ENCODE measurements around the gene HSCB. TPM values are rescaled to one million over a fixed set of nuclear protein-coding genes. Genes with fewer than 3 reads are reported as not detected.
"Not testable (repeated sequence)": the region's sequence is repeated elsewhere in the genome, so short reads cannot be mapped to it uniquely, and the experiment has no call there.

Gene HSCB
- total and polyA plus RNA-seq, 12 donors = 19.7 to 48.2 (median 28.5) TPM

DNA sequence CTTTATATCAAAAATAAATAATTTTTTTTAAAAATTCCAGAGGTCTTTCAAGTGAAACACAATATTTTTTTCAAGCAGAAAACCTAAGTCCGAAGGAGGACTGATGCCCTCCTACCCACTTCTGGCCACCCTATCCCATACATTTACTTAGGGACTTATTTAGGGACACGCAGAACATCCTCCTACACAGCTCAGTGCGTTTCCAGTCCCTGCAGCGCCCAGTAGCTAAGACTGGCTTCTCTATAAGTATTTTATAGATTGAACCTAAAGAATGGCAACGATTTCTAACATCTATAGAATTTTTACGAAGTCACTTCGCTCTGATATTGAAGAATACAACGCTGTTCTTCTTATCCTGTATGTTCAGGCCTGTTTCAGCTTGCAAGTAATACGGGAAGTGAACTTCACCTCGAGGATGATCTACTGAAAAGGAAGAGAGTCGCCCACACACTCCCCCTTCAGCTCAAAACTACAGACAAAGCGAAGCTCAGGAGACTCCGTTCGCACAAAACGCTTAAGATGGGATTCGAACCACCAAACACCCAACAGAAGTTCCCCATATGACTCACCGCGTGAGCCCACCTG lies 547 bp upstream of the HSCB start:
- Histone ChIP-seq H3K4me1 (replicated peaks in 1 of 2) (peaks cover 4 to 13% of the 10 kb centered on the region in 2 donors), H3K27ac (peak overlapping the region in 1 of 5 donors; percentile 99), H3K9me3 (replicated peaks in 1 of 3) (no peaks in the 10 kb centered on the region), H3K27me3 (no peaks in the 10 kb centered on the region), H3K36me3 (replicated peaks in 1 of 2) (peaks cover 0 to 25% of the 10 kb centered on the region in 2 donors), H3K4me3 (peak overlapping the region in 2 of 4 donors; percentile 82 to 87)
- TF ChIP-seq POLR2A (IDR thresholded peaks at IDR 0.05) = no peak
- TF ChIP-seq, protein P1, sequence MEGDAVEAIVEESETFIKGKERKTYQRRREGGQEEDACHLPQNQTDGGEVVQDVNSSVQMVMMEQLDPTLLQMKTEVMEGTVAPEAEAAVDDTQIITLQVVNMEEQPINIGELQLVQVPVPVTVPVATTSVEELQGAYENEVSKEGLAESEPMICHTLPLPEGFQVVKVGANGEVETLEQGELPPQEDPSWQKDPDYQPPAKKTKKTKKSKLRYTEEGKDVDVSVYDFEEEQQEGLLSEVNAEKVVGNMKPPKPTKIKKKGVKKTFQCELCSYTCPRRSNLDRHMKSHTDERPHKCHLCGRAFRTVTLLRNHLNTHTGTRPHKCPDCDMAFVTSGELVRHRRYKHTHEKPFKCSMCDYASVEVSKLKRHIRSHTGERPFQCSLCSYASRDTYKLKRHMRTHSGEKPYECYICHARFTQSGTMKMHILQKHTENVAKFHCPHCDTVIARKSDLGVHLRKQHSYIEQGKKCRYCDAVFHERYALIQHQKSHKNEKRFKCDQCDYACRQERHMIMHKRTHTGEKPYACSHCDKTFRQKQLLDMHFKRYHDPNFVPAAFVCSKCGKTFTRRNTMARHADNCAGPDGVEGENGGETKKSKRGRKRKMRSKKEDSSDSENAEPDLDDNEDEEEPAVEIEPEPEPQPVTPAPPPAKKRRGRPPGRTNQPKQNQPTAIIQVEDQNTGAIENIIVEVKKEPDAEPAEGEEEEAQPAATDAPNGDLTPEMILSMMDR (IDR thresholded peaks at IDR 0.05) = no peak
- DNase-seq = no peak
- WGBS, 4 donors = 9 to 14% (median 13%) methylated on average over 18 of the region's 18 CpGs
- intact Hi-C loops (cut with DNase I) = no loop called here

DNA sequence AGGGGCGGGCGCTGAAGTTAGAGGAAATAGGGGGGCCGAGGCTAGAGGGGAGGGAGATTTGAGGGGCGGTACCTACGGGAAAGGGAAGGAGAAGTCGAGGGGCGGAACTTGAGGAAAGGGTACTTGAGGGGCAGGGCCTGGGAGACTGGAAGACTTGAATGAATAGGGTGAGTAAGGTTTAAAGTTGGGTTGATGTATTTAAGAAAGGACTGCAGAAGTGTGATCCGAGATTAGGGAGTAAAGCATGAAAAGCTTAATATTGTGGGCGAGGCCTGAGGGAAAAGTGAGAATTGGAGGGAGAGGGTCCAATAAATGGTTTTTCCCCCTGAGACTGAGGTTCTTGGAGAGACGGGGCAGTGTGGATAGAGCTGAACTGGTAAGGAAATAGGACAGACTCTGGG lies 723 bp downstream of the HSCB start:
- no peaks in the 10 kb centered on the region for H3K27me3 ChIP-seq
- no peak for DNase-seq
- H3K27ac ChIP-seq = peak overlapping the region in 4 of 5 donors; percentile 93 to 99 (median 96)
- no peak for TF ChIP-seq POLR2A (IDR thresholded peaks at IDR 0.05)
- TF ChIP-seq, protein P1 (IDR thresholded peaks at IDR 0.05) = no peak
- peaks cover 0 to 38% of the 10 kb centered on the region in 2 donors for H3K36me3 ChIP-seq (replicated peaks in 1 of 2)
- peaks cover 4 to 13% of the 10 kb centered on the region in 2 donors for H3K4me1 ChIP-seq (replicated peaks in 1 of 2)
- H3K4me3 ChIP-seq = peak overlapping the region in 3 of 4 donors; percentile 82 to 99 (median 87)
- intact Hi-C loops (cut with DNase I) = no loop called here
- WGBS, 4 donors = 2 to 4% (median 3%) methylated on average over 10 of the region's 10 CpGs
- no peaks in the 10 kb centered on the region for H3K9me3 ChIP-seq (replicated peaks in 1 of 3)

DNA sequence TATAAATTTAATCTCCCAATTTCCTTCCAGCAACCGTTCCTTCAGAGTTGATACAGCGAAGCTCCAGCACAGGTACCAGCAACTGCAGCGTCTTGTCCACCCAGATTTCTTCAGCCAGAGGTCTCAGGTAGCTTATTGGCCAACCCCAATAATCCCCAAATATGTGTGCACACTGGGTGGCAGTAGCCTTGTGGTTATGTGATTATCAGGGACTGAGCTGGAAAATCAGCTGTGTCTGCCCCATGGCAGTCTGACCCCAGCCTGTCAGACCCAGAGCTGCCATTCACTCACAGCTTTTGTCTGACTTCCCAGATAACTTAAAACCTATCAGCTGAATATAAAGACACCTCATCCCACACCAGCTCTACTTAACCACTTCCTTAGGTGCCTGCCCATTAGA lies 2.0 kb downstream of the HSCB start:
- H3K27me3 ChIP-seq = no peaks in the 10 kb centered on the region
- H3K9me3 ChIP-seq (replicated peaks in 1 of 3) = no peaks in the 10 kb centered on the region
- no peak overlapping the region for H3K4me3 ChIP-seq
- H3K4me1 ChIP-seq (replicated peaks in 1 of 2) = peaks cover 4 to 13% of the 10 kb centered on the region in 2 donors
- intact Hi-C loops (cut with DNase I) = no loop called here
- WGBS, 4 donors = 95 to 97% (median 96%) methylated on average over 3 of the region's 3 CpGs
- no peak overlapping the region for H3K27ac ChIP-seq
- no peak for DNase-seq
- TF ChIP-seq POLR2A (IDR thresholded peaks at IDR 0.05) = no peak
- TF ChIP-seq, protein P1 (IDR thresholded peaks at IDR 0.05) = no peak
- H3K36me3 ChIP-seq (replicated peaks in 1 of 2) = peaks cover 0 to 49% of the 10 kb centered on the region in 2 donors

DNA sequence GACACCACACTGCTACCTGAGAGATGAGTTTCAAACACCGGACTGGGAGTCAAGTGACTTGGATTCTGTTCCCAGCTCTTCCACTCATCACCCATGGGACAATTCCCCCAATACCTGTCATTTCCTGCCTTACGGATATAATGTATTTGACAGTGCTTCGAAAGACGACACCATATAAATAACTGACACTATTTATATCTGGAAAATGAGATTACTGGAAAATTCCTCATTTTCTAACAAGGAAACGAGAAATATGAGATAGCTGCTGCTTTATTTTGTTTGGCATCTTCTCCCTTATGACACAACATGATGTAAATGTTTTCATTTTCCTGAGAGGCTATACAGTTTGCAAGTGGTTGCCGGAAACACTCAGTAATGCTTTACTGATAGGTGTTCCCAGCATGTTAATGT lies 8.6 kb downstream of the HSCB start:
- H3K27me3 ChIP-seq = no peaks in the 10 kb centered on the region
- no peak overlapping the region for H3K4me3 ChIP-seq
- no peak overlapping the region for H3K27ac ChIP-seq
- no peaks in the 10 kb centered on the region for H3K9me3 ChIP-seq (replicated peaks in 1 of 3)
- H3K36me3 ChIP-seq (replicated peaks in 1 of 2) = peaks cover 0 to 31% of the 10 kb centered on the region in 2 donors
- no peak for TF ChIP-seq POLR2A (IDR thresholded peaks at IDR 0.05)
- TF ChIP-seq, protein P1 (IDR thresholded peaks at IDR 0.05) = no peak
- 70 to 82% (median 78%) methylated on average over 6 of the region's 6 CpGs for WGBS, 4 donors
- intact Hi-C loops (cut with DNase I) = no loop called here
- no peaks in the 10 kb centered on the region for H3K4me1 ChIP-seq (replicated peaks in 1 of 2)
- no peak for DNase-seq

DNA sequence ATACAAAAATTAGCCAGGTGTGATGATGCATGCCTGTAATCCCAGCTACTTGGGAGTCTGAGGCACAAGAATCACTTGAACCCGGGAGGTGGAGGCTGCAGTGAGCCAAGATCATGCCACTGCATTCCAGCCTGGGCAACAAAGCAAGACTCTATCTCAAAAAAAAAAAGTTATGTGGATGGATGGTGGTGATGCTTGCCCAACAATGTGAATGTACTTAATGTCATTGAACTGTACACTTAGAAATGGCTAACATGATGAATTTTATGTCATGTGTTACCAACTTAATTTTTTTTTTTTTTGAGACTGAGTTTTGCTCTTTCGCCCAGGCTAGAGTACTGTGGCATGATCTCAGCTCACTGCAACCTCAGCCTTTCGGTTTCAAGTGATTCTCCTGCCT lies 12.7 kb downstream of the HSCB start:
- DNase-seq; H3K9me3 ChIP-seq (replicated peaks in 1 of 3); H3K27ac ChIP-seq; H3K4me3 ChIP-seq; H3K27me3 ChIP-seq; intact Hi-C loops (cut with DNase I); H3K4me1 ChIP-seq (replicated peaks in 1 of 2); H3K36me3 ChIP-seq (replicated peaks in 1 of 2): not testable (repeated sequence)
- WGBS, 4 donors = 94 to 96% (median 95%) methylated on average over 3 of the region's 3 CpGs

Measured in adrenal gland (tissue), 12 donors.